Measurements from ENCODE around the gene RCSD1.

The RCSD1 gene

GRCh38 chr1:167644551-167644950, 14.5 kb downstream of the RCSD1 start:
- no peak for DNase-seq

GRCh38 chr1:167645140-167645541, 15.1 kb downstream of the RCSD1 start:
- no peak for DNase-seq

- no peak for DNase-seq
Measured at GRCh38 chr1:167645625-167646414, 15.8 kb downstream of the RCSD1 start.

DNA sequence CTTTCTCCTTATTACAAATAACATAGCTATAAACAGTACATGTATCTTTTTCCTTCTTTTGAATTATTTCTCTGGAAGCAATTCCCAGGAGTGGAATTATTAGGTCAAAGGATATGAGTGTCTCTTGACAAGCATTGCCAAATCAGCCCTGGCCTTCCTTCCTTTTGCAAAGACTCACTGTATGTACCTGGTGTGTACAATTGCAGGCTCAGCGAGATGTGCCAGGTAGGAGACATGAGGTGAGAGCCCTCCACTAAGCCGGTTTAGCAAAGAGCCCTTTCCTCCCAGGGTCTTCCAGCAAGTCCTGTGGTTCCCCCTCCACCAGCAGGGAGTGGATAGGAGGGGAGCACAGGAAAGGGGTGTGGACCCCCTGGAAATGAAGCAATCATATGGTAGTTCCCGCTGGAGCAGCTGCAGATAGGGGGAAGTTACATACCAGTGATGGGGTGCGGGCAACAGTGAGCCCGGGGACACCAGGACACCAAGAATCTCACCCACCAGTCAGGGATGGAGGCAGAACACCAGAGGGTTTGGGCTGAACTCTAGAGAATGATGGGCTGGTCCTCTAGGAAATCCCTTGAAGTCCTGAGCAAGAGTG, 18.3 kb downstream of the RCSD1 start:
- no peak for DNase-seq

DNA sequence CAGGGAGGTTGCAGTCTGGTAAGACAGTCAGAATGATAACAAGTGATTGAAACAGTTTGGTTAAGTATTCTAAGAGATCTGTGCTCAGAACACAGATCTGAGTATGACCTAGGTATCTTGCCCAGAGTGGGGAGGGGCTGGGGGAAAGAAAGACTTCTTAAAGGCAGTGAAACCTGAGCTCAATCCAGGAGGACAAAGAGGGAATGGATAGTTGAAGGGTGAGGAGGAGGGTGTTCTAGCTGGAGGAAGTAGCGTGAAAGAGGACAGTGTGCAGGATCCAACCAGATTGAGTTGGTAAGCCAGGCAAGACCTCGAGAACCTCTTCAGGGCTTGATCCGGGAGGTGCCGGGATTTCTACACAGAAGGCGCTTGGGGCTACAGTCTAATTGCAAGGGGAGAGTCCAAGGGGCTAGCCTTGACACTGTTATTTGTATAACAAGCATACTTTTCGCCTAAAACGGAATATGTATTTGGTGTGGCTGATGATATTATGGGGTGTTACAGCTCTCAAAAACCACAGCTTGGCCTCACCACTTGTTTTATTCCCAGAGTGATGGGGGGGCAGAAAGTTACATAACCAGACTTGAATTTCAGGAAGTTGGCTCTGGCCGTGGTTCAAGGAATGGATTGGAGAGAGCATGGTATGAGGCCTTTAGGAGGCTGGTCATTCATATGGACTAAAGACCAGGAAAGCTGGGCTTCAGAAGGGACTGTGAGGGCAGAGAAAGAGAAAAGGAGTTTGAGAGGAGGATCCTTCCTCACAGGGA, 19.1 kb downstream of the RCSD1 start:
- DNase-seq = no peak

GRCh38 chr1:167650269-167651160, 20.5 kb downstream of the RCSD1 start:
- DNase-seq = peak; percentile 66

- DNase-seq = no peak
Measured at GRCh38 chr1:167651161-167651693, 21.2 kb downstream of the RCSD1 start.

- DNase-seq = no peak
Measured at GRCh38 chr1:167654975-167655575, 25.0 kb downstream of the RCSD1 start.

DNA sequence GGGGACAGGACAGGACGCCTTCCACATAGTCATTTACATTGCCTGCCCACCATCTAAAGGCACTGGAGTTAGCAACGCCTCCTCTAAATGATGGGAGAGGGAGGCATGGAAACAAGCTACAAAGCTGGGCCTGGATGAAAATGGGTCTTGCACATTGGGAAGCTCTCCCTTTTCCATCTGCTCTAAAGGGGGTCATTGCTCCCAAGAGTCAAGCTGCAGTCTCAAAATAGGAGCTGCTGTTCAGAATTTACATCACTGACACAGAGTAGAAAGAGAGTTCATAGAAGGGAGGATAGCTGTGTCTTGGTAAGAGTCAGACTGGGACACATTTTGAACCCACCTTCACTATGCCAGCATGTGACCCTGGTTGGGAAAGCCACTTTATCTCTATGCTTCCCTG, 26.6 kb downstream of the RCSD1 start:
- DNase-seq = no peak

DNA sequence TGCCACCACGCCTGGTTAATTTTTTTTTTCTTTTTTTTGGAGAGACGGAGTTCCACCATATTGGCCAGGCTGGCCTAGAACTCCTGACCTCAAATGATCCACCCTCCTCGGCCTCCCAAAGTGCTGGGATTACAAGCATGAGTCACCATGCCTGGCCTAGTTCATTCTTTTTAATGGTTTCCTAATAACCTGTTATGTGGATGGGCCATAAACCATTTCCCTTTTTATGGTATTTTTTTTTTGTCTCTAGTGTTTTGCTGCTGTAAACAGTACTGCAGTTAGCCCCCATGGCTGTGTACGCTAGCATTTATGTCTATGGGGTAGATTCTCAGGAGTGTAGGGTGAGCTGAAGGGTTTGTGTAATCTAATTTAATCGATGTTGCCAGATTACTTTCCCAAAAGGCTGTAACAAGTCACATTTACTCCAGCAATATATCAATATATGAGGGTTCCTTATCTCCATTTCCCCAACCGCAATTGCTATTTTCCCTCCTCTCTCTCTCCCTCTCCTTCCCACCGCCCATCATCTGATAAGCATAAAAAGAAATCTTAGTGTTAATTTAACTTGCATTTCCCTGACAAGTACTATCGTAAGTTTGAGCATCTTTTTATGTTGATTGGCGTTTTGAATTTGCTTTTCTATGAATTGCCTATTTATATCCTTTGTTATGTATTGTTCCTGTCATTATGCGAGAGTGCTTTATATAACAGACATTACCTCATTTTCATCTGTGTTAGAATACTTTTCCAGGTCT, 28.7 kb downstream of the RCSD1 start:
- no peak for DNase-seq

DNA sequence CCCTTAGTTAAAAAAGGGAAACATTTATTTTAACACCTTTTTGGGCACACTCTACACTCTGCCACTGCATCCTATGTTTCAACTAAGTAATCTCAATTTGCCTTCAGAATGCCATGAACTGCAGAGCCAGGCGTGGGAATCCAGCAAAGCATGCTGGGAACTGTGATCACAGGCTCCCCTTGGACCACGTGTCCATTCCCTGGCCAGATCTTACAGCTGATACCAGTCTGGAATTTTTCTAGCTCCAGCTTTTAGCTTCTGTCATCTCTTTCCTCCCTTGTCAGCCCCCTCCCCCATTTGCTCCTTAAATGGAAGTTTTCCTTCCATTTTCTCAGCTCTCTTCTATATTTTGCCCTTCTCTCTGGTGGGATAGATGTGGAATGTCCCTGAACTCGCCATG, 29.4 kb downstream of the RCSD1 start:
- no peak for DNase-seq

GRCh38 chr1:167659881-167660280, 29.8 kb downstream of the RCSD1 start:
- DNase-seq = no peak

DNA sequence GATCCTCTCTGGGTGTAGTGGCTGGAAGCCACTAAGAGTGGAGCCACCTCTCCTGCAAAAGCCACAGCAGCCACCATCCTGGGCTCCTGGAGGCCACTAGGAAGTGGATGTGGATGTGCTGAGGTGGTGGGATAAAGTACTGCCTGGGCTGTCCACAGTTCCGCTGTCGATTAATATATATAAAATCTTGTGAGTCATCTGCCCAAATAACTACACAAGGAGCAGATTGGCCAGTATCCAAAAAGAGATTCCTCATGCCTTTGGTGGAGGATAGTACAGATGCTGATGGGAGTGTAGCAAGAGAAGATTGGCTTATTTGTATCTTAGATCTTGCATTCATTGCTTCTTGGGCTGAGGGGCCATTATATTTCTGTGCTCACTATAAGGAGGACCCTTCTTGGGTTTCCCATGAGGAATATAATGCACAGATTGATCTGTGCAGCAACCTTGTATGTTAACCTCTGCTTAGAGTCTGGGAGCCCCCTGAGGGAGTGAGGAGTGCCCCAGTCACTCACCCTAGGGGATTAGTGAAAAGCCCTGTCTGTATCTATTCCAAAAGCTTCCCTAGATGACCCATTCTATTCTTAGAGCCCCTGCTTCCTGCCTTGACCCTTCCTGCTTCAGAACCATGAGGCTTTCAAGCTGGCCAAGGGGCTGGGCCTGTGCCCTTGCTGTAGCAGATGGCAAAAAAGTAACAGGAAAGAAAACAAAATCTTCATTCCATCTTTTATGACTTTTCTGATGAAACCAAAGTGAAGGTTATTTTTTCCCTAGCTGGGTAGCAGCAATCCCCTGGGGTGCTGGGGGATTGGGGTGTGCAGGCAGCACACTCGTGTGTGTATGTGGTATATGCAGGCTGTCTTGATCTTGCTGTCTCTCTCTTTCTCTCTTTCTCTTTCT, 31.7 kb downstream of the RCSD1 start:
- DNase-seq = no peak

DNA sequence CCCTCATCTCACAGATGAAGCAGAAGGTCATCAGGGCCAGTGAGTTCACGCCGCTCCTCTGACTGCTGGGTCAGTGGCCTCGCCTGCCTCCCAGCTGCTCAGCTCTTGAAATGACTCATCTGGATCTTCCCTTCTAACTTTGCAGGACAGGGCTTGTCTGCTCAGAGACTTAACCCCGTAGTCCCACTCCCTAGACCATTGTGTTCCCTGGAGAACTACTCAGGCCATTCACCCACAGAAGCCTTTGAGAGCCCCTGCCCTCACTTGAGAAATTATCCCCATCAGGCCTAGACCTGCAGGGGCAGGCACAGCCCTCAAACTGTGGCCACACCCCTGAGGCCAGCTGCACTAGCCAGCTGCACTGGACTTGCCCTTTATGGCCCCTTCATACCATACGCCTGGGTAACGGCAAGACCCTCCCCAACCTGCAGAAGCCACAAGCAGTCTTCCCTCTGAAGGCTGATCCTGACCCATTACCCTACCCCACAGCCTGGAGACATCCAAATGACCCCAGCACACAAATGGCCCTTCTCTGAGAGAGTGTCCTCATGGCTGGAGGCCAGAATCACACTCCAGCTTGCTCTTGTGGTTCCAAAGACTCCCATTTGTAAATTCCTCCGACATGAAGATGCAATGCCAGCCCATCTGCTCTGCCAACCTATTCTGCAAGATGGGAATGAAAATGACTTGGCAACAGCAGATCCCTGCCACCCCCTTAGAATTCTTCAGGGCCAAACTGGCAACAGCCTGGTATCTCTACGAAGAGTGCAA, 33.2 kb downstream of the RCSD1 start:
- no peak for DNase-seq

DNA sequence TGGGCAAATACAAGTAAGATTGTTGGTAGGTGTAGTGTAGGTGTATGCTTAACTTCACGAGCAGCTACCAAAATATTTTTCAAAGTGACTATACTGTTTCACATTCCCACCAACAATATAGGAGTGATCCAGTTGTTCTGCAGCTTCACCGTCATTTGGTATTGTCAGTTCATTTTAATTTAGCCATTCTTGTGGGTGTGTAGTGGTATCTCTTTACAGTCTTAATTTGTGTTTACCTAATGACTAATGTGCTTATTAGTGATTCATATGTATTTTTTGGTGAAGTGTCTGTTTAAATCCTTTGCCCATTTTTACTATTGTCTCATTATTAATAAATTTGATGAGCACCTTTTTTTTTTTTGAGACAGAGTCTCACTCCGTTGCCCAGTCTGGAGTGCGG, 35.4 kb downstream of the RCSD1 start:
- no peak for DNase-seq

DNA sequence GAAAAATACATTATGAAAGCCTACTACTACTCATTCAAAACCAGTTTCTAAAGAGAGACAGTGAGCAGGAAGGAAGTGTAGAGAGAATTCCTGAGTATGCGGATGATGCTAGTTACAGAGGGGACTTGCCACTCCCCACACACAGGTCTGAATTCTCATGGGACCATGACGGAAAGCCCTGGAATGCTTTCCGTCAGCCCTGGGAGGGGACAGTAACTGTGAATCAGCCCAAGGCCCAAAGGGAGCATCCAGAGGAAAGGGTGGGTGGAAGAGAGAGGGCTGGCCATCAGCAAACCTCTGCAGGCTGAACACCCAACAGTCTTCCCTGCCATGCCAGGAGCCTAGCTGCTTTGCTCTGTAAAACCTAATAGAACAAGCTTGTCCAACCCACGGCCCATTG, 36.4 kb downstream of the RCSD1 start:
- DNase-seq = no peak

- DNase-seq = no peak
Measured at GRCh38 chr1:167667536-167667935, 37.5 kb downstream of the RCSD1 start.

DNA sequence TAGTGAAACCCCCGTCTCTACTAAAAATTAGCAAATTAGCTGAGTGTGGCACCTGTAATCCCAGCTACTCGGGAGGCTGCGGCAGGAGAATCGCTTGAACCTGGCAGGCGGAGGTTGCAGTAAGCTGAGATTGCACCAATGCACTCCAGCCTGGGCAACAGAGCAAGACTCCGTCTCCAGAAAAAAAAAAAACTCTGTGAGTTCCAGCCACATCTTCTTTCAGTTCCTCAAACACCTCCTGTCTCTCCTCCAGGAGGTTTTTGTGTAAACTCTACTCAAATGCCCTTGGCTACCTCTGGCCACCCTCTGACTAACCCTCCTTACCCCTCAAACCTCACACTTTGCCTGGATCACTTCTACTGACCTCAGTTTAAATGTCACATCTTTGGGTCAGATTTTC, 38.1 kb downstream of the RCSD1 start:
- DNase-seq = no peak
